Keratinocyte (primary cell): Measurements from ENCODE around the gene PAPSS2. TPM values are rescaled to one million over a fixed set of nuclear protein-coding genes. Genes with fewer than 3 reads are reported as not detected.
"Not testable (repeated sequence)": the region's sequence is repeated elsewhere in the genome, so short reads cannot be mapped to it uniquely, and the experiment has no call there.

Experiments
- DNase-seq: peaks from one replicate; pipeline ENCODE4 v3.0.0-alpha.2; 2011; ENCODE audit warnings: low read depth, missing footprints, low spot score
- FAIRE-seq: peaks from 2 replicates; lab custom pipeline; 2011; peaks lifted over from hg19 to GRCh38; lab: Jason Lieb, UNC
- H2AFZ ChIP-seq: 2 replicates; pipeline ENCODE4 v1.6.0; 2012; ENCODE audit warnings: low read length, control low read depth, inconsistent platforms; ENCODE audit not compliant: control insufficient read depth
- H3K27ac ChIP-seq: 2 replicates; pipeline ENCODE4 v1.5.1; 2011; ENCODE audit warnings: low read length; ENCODE audit not compliant: control insufficient read depth, insufficient read depth
- H3K27me3 ChIP-seq: 3 replicates; pipeline ENCODE4 v1.6.0; 2011; ENCODE audit warnings: low read length; ENCODE audit not compliant: control insufficient read depth, insufficient read depth; ENCODE audit errors: extremely low read depth
- H3K36me3 ChIP-seq, 2 experiments: 2 replicates in 1 of 2; 3 replicates in 1 of 2; pipeline ENCODE4 v1.5.1; 2011; ENCODE audit warnings: low read length in 2 of 2, mild to moderate bottlenecking in 1 of 2; ENCODE audit not compliant: control insufficient read depth in 2 of 2, insufficient read depth in 2 of 2; ENCODE audit errors: extremely low read depth in 1 of 2
- H3K4me1 ChIP-seq: 3 replicates; pipeline ENCODE4 v1.5.1; 2011; ENCODE audit warnings: low read length; ENCODE audit not compliant: control insufficient read depth, insufficient read depth; ENCODE audit errors: extremely low read depth
- H3K4me2 ChIP-seq: 3 replicates; pipeline ENCODE4 v1.6.0; 2011; ENCODE audit warnings: low read depth, low read length; ENCODE audit not compliant: control insufficient read depth, insufficient read depth; ENCODE audit errors: extremely low read depth
- H3K4me3 ChIP-seq, 3 experiments: fragments of 200-600 bp in 1 of 3; sonication (generic) in 1 of 3; 2 replicates in 2 of 3; 3 replicates in 1 of 3; pipeline ENCODE4 v1.5.1; 2011 to 2016; ENCODE audit warnings: low read length in 3 of 3, mild to moderate bottlenecking in 3 of 3, control low read depth in 2 of 3, inconsistent platforms in 1 of 3, low read depth in 1 of 3, mixed read lengths in 1 of 3, mixed run types in 1 of 3, moderate library complexity in 1 of 3; ENCODE audit not compliant: control insufficient read depth in 2 of 3, insufficient read depth in 2 of 3; ENCODE audit errors: extremely low read depth in 1 of 3
- H3K79me2 ChIP-seq: 2 replicates; pipeline ENCODE4 v1.6.0; 2012; ENCODE audit warnings: low read length; ENCODE audit not compliant: control insufficient read depth, insufficient read depth
- H3K9ac ChIP-seq: 3 replicates; pipeline ENCODE4 v1.6.0; 2011; ENCODE audit warnings: low read length; ENCODE audit not compliant: control insufficient read depth, insufficient read depth; ENCODE audit errors: extremely low read depth
- H3K9me1 ChIP-seq: 3 replicates; pipeline ENCODE4 v1.6.0; 2011; ENCODE audit warnings: low read length; ENCODE audit not compliant: control insufficient read depth, insufficient read depth; ENCODE audit errors: extremely low read depth
- H3K9me3 ChIP-seq: 2 replicates; pipeline ENCODE4 v1.5.1; 2012; ENCODE audit warnings: low read depth, low read length; ENCODE audit not compliant: control insufficient read depth
- H4K20me1 ChIP-seq: 3 replicates; pipeline ENCODE4 v1.6.0; 2011; ENCODE audit warnings: low read length; ENCODE audit not compliant: control insufficient read depth, insufficient read depth; ENCODE audit errors: extremely low read depth
- EZH2 ChIP-seq: IDR thresholded peaks from one replicate; pipeline ENCODE4 v1.6.1; 2012; ENCODE audit warnings: inconsistent platforms, mild to moderate bottlenecking, low read length, moderate library complexity
- dilution Hi-C: fragments of 300-500 bp; cut with MboI; formaldehyde crosslinking; loops from one replicate; pipeline ENCODE4 v1.7.0; 2020; ENCODE audit warnings: low sequenced_read_pairs; ENCODE audit not compliant: extremely low pct_ligation_motif_present
- polyA plus RNA-seq, 5 experiments: library from polyadenylated mRNA; depleted of rRNA in 3 of 5; stranded (reverse) in 3 of 5; stranded (forward) in 1 of 5; unstranded in 1 of 5; fragments of >200 nt; gene quantifications; 1 replicate in 1 of 5; 2 replicates in 3 of 5; 3 replicates in 1 of 5; pipeline versions ENCODE4 v1.2.1 to v1.2.3, GENCODE V29; 2011 to 2012; ENCODE audit warnings: missing spikeins in 2 of 5, low read depth in 1 of 5, low replicate concordance in 1 of 5
- TF ChIP-seq, protein P1 (sequence below), 3 experiments: IDR thresholded peaks in 1 of 3; conservative IDR thresholded peaks in 1 of 3; optimal IDR thresholded peaks in 1 of 3; 2 replicates in 2 of 3; 3 replicates in 1 of 3; pipeline versions ENCODE3 to v1.5.1; 2011; ENCODE audit warnings: low read length in 3 of 3, mild to moderate bottlenecking in 3 of 3, moderate library complexity in 2 of 3, control low read depth in 1 of 3, inconsistent platforms in 1 of 3; ENCODE audit not compliant: insufficient read depth in 2 of 3; ENCODE audit errors: extremely low read depth in 1 of 3

PAPSS2 gene
- polyA plus RNA-seq, 1 donor (not counting 4 experiments of a cell fraction or from before 2014, with no cell fraction given) = 1.1 TPM

DNA sequence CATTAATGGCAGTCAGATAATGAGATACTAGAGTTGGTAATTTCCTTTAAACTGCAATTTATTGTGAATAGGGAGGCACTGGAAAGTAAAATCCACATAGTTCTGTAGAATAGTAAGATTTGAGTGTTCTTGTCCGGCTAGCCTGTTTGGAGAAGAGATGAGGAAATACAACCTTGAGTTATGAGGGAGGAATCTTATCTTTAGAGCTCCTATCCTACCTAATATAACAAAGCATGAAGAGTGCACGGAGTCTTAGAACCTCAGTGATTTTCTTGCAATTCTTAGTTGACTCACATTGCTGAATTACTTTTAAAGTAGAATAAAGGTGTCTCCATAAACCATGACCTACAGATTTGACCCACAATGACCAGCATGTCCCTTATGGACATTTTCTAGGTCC, 84.9 kb downstream of the PAPSS2 start:
- no peak overlapping the region for H2AFZ ChIP-seq
- TF ChIP-seq, protein P1, sequence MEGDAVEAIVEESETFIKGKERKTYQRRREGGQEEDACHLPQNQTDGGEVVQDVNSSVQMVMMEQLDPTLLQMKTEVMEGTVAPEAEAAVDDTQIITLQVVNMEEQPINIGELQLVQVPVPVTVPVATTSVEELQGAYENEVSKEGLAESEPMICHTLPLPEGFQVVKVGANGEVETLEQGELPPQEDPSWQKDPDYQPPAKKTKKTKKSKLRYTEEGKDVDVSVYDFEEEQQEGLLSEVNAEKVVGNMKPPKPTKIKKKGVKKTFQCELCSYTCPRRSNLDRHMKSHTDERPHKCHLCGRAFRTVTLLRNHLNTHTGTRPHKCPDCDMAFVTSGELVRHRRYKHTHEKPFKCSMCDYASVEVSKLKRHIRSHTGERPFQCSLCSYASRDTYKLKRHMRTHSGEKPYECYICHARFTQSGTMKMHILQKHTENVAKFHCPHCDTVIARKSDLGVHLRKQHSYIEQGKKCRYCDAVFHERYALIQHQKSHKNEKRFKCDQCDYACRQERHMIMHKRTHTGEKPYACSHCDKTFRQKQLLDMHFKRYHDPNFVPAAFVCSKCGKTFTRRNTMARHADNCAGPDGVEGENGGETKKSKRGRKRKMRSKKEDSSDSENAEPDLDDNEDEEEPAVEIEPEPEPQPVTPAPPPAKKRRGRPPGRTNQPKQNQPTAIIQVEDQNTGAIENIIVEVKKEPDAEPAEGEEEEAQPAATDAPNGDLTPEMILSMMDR (optimal IDR thresholded peaks at IDR 0.05 in 1 of 3, IDR thresholded peaks at IDR 0.05 in 1 of 3, conservative IDR thresholded peaks at IDR 0.05 in 1 of 3; ENCODE audit: extremely low read depth in 1 of 3, insufficient read depth in 2 of 3, low read length in 3 of 3) = no peak
- no peak for TF ChIP-seq EZH2
- no peaks in the 10 kb centered on the region for H3K9me1 ChIP-seq
- no peaks in the 10 kb centered on the region for H3K79me2 ChIP-seq
- H3K4me1 ChIP-seq = peaks cover 7% of the 10 kb centered on the region
- H3K27me3 ChIP-seq = no peaks in the 10 kb centered on the region
- no peaks in the 10 kb centered on the region for H3K9me3 ChIP-seq
- H4K20me1 ChIP-seq = no peaks in the 10 kb centered on the region
- H3K4me2 ChIP-seq = no peak overlapping the region
- DNase-seq = no peak
- dilution Hi-C loops = no loop called here
- H3K36me3 ChIP-seq = no peaks in the 10 kb centered on the region
- no peak overlapping the region for H3K4me3 ChIP-seq
- no peak for FAIRE-seq
- H3K27ac ChIP-seq = no peak overlapping the region
- H3K9ac ChIP-seq = no peak overlapping the region

DNA sequence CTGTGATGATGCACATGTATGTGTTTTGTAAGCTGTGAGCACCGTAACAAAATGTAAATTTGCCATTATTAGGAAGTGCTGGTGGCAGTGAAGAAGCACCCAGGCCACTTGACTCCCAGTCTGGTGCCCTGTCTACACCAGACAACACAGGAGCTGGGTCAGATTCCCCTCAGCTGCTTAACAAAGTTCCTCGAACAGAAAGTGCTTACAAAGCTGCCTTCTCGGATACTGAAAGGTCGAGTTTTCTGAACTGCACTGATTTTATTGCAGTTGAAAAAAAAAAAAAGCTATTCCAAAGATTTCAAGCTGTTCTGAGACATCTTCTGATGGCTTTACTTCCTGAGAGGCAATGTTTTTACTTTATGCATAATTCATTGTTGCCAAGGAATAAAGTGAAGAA, 87.2 kb downstream of the PAPSS2 start:
- dilution Hi-C loops = no loop called here
- H3K4me1 ChIP-seq = no peaks in the 10 kb centered on the region
- no peak for TF ChIP-seq EZH2
- TF ChIP-seq, protein P1 (optimal IDR thresholded peaks at IDR 0.05 in 1 of 3, IDR thresholded peaks at IDR 0.05 in 1 of 3, conservative IDR thresholded peaks at IDR 0.05 in 1 of 3; ENCODE audit: extremely low read depth in 1 of 3, insufficient read depth in 2 of 3, low read length in 3 of 3) = no peak
- H3K9me1 ChIP-seq = no peaks in the 10 kb centered on the region
- no peaks in the 10 kb centered on the region for H3K79me2 ChIP-seq
- no peak overlapping the region for H2AFZ ChIP-seq
- DNase-seq = no peak
- no peak overlapping the region for H3K9ac ChIP-seq
- no peaks in the 10 kb centered on the region for H4K20me1 ChIP-seq
- no peak for FAIRE-seq
- H3K27ac ChIP-seq = no peak overlapping the region
- H3K36me3 ChIP-seq = no peaks in the 10 kb centered on the region
- H3K9me3 ChIP-seq = no peaks in the 10 kb centered on the region
- H3K27me3 ChIP-seq = no peaks in the 10 kb centered on the region
- no peak overlapping the region for H3K4me3 ChIP-seq
- no peak overlapping the region for H3K4me2 ChIP-seq

DNA sequence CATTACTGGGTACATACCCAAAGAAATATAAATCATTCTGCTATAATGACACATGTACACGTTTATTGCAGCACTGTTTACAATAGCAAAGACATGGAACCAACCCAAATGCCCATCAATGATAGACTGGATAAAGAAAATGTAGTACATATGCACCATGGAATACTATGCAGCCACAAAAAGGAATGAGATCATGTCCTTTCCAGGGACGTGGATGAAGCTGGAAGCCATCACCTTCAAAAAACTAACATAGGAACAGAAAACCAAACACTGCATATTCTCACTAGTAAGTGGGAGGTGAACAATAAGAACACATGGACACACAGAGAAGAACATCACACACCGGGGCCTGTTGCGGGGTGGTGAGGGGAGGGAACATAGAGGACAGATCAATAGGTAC, 88.6 kb downstream of the PAPSS2 start:
- FAIRE-seq, H3K4me3 ChIP-seq, H3K27ac ChIP-seq, H3K9me1 ChIP-seq, dilution Hi-C loops, H3K27me3 ChIP-seq, H4K20me1 ChIP-seq, H3K79me2 ChIP-seq, H2AFZ ChIP-seq, H3K9me3 ChIP-seq, H3K4me2 ChIP-seq, DNase-seq, H3K4me1 ChIP-seq, H3K36me3 ChIP-seq, H3K9ac ChIP-seq: not testable (repeated sequence)
